H1 (cell line): ENCODE data around the gene ELOVL6. TPM values are rescaled to one million over a fixed set of nuclear protein-coding genes. Genes with fewer than 3 reads are reported as not detected.
"Not testable (repeated sequence)": the region's sequence is repeated elsewhere in the genome, so short reads cannot be mapped to it uniquely, and the experiment has no call there.

Experiments used
- CTCF ChIA-PET: fragments of 300-600 bp; sonication (Branson Sonifier 250); formaldehyde crosslinking; loops from one replicate; lab custom pipeline; 2021; ENCODE audit not compliant: partially characterized antibody; lab: Charles Lee
- POLR2A ChIA-PET: fragments of 300-600 bp; sonication (Branson Sonifier 250); formaldehyde crosslinking; loops from one replicate; lab custom pipeline; 2021; ENCODE audit warnings: inconsistent platforms; ENCODE audit not compliant: partially characterized antibody; lab: Charles Lee
- DNase-seq, 2 experiments: peaks; one replicate each; pipeline versions ENCODE4 v3.0.0 to v3.0.0-alpha.2; 2010 to 2022; ENCODE audit warnings: low spot score in 2 of 2, low read depth in 1 of 2, mixed read lengths in 1 of 2
- FAIRE-seq: peaks from 2 replicates; lab custom pipeline; 2011; peaks lifted over from hg19 to GRCh38; lab: Jason Lieb, UNC
- H2AFZ ChIP-seq: 2 replicates; pipeline ENCODE4 v1.8.1; 2012; ENCODE audit warnings: low read length, inconsistent platforms
- H2AK5ac ChIP-seq: 2 replicates; pipeline ENCODE4 v1.6.1; 2013; ENCODE audit warnings: low read depth, low read length
- H2BK120ac ChIP-seq: replicated peaks from 2 replicates; pipeline ENCODE3; 2013; ENCODE audit warnings: low read depth, low read length, inconsistent platforms
- H2BK12ac ChIP-seq: 2 replicates; pipeline ENCODE4 v1.6.1; 2013; ENCODE audit warnings: low read depth, low read length
- H2BK15ac ChIP-seq: 2 replicates; pipeline ENCODE4 v1.6.1; 2013; ENCODE audit warnings: low read length
- H2BK20ac ChIP-seq: 2 replicates; pipeline ENCODE4 v1.6.1; 2013; ENCODE audit warnings: low read length
- H2BK5ac ChIP-seq: 2 replicates; pipeline ENCODE4 v1.6.1; 2013; ENCODE audit warnings: low read depth, low read length
- H3K14ac ChIP-seq: 2 replicates; pipeline ENCODE4 v1.6.1; 2013; ENCODE audit warnings: inconsistent platforms; ENCODE audit not compliant: insufficient read length
- H3K18ac ChIP-seq: 2 replicates; pipeline ENCODE4 v1.6.1; 2013; ENCODE audit warnings: low read length; ENCODE audit errors: extremely low read depth
- H3K23ac ChIP-seq: 2 replicates; pipeline ENCODE4 v1.6.1; 2013; ENCODE audit warnings: inconsistent platforms; ENCODE audit not compliant: insufficient read length
- H3K23me2 ChIP-seq: 2 replicates; pipeline ENCODE4 v1.6.1; 2013; ENCODE audit warnings: low read depth, low read length
- H3K27ac ChIP-seq: 2 replicates; pipeline ENCODE4 v1.6.1; 2011; ENCODE audit warnings: low read depth, low read length, inconsistent platforms
- H3K27me3 ChIP-seq, 4 experiments: replicated peaks in 1 of 4; 1 replicate in 1 of 4; 2 replicates in 3 of 4; pipeline versions ENCODE4 v1.6.1 to v1.8.1; 2011 to 2013; ENCODE audit warnings: low read length in 3 of 4, mild to moderate bottlenecking in 3 of 4, inconsistent platforms in 2 of 4, mixed read lengths in 2 of 4, moderate library complexity in 1 of 4; ENCODE audit not compliant: control insufficient read depth in 3 of 4, insufficient read depth in 3 of 4; ENCODE audit errors: extremely low read depth in 1 of 4
- H3K36me3 ChIP-seq, 4 experiments: 2 replicates each; pipeline versions ENCODE4 v1.6.1 to v1.8.1; 2011 to 2013; ENCODE audit warnings: mild to moderate bottlenecking in 4 of 4, low read length in 3 of 4, moderate library complexity in 2 of 4, control low read depth in 1 of 4, inconsistent platforms in 1 of 4; ENCODE audit not compliant: insufficient read depth in 4 of 4, control insufficient read depth in 2 of 4
- H3K4ac ChIP-seq: replicated peaks from 2 replicates; pipeline ENCODE3; 2013; ENCODE audit warnings: low read length, low read depth, mixed read lengths, inconsistent platforms; ENCODE audit not compliant: insufficient read length
- H3K4me1 ChIP-seq, 4 experiments: replicated peaks in 1 of 4; 1 replicate in 1 of 4; 2 replicates in 3 of 4; pipeline versions ENCODE4 v1.6.1 to v1.8.1; 2011 to 2013; ENCODE audit warnings: low read length in 3 of 4, inconsistent platforms in 2 of 4, mixed read lengths in 1 of 4; ENCODE audit not compliant: insufficient read depth in 4 of 4, control insufficient read depth in 3 of 4
- H3K4me2 ChIP-seq, 2 experiments: 2 replicates each; pipeline versions ENCODE4 v1.6.1 to v1.8.1; 2011 to 2013; ENCODE audit warnings: low read depth in 2 of 2, low read length in 2 of 2, control low read depth in 1 of 2, inconsistent platforms in 1 of 2, mild to moderate bottlenecking in 1 of 2; ENCODE audit not compliant: insufficient read depth in 1 of 2
- H3K4me3 ChIP-seq, 4 experiments: fragments of 200-600, 300-600 bp in 1 of 4; sonication (generic), shearing (Covaris generic), sonication (Bioruptor Twin) in 1 of 4; 2 replicates each; pipeline versions ENCODE4 v1.5.1 to v1.8.1; 2011 to 2016; ENCODE audit warnings: low read length in 4 of 4, low read depth in 3 of 4, control low read depth in 2 of 4, inconsistent platforms in 2 of 4, mild to moderate bottlenecking in 2 of 4, mixed read lengths in 1 of 4, moderate library complexity in 1 of 4; ENCODE audit not compliant: insufficient read depth in 2 of 4; ENCODE audit errors: extremely low read depth in 1 of 4
- H3K56ac ChIP-seq: replicated peaks from 2 replicates; pipeline ENCODE3; 2013; ENCODE audit warnings: low read depth, mild to moderate bottlenecking, mixed read lengths, low read length, inconsistent platforms; ENCODE audit not compliant: insufficient read length
- H3K79me1 ChIP-seq: 2 replicates; pipeline ENCODE4 v1.6.1; 2013; ENCODE audit warnings: low read depth, low read length, control low read depth
- H3K79me2 ChIP-seq, 2 experiments: 2 replicates each; pipeline versions ENCODE4 v1.6.1 to v1.8.1; 2012 to 2013; ENCODE audit warnings: low read length in 2 of 2, mild to moderate bottlenecking in 2 of 2, inconsistent platforms in 1 of 2; ENCODE audit not compliant: insufficient read depth in 2 of 2, control insufficient read depth in 1 of 2
- H3K9ac ChIP-seq, 4 experiments: replicated peaks in 1 of 4; 1 replicate in 1 of 4; 2 replicates in 3 of 4; pipeline versions ENCODE4 v1.6.1 to v1.8.1; 2011 to 2013; ENCODE audit warnings: low read depth in 3 of 4, low read length in 3 of 4, control low read depth in 2 of 4, mild to moderate bottlenecking in 2 of 4, moderate library complexity in 2 of 4, inconsistent platforms in 1 of 4; ENCODE audit errors: extremely low read depth in 1 of 4
- H3K9me3 ChIP-seq, 2 experiments: 2 replicates each; pipeline versions ENCODE4 v1.6.1 to v1.8.1; 2012 to 2013; ENCODE audit warnings: mild to moderate bottlenecking in 2 of 2, moderate library complexity in 2 of 2, control low read depth in 1 of 2, inconsistent platforms in 1 of 2, low read depth in 1 of 2, low read length in 1 of 2, mixed read lengths in 1 of 2; ENCODE audit not compliant: insufficient read depth in 2 of 2
- H4K20me1 ChIP-seq, 2 experiments: replicated peaks in 1 of 2; 2 replicates each; pipeline versions ENCODE3 to v1.8.1; 2011 to 2013; ENCODE audit warnings: inconsistent platforms in 2 of 2, low read length in 2 of 2, mild to moderate bottlenecking in 1 of 2; ENCODE audit not compliant: insufficient read depth in 2 of 2, control insufficient read depth in 1 of 2
- H4K5ac ChIP-seq: 2 replicates; pipeline ENCODE4 v1.6.1; 2013; ENCODE audit warnings: low read length, low read depth, mixed read lengths, inconsistent platforms; ENCODE audit not compliant: insufficient read length
- H4K8ac ChIP-seq: 2 replicates; pipeline ENCODE4 v1.8.0; 2013; ENCODE audit warnings: mild to moderate bottlenecking, moderate library complexity, low read length, inconsistent platforms; ENCODE audit not compliant: insufficient read depth; ENCODE audit errors: extremely low read depth
- H4K91ac ChIP-seq: replicated peaks from 2 replicates; pipeline ENCODE3; 2013; ENCODE audit warnings: low read length, mixed read lengths, inconsistent platforms; ENCODE audit not compliant: insufficient read length
- WGBS, 2 experiments: shearing (Covaris generic) in 1 of 2; methylation state at CpG; one replicate each; pipeline versions ENCODE4 v1.1.6 to v1.1.7; 2013 to 2015; ENCODE audit warnings: low lambda C conversion rate in 2 of 2, mixed read lengths in 2 of 2, inconsistent platforms in 1 of 2, low coverage in 1 of 2, missing lambda C conversion rate in 1 of 2; ENCODE audit not compliant: insufficient replicate concordance in 2 of 2, insufficient coverage in 1 of 2, insufficient read length in 1 of 2; ENCODE audit errors: extremely low coverage in 1 of 2, missing lambda C conversion rate in 1 of 2; 5-methylcytosine and 5-hydroxymethylcytosine counted together
- polyA plus RNA-seq, 7 experiments: library from polyadenylated mRNA; depleted of rRNA in 3 of 7; stranded (reverse) in 5 of 7; unstranded in 2 of 7; fragments of >200 nt in 5 of 7; fragments of 200-250 nt in 2 of 7; gene quantifications; 1 replicate in 5 of 7; 2 replicates in 1 of 7; 4 replicates in 1 of 7; pipeline versions ENCODE4 v1.2.1 to v1.2.3, GENCODE V29; 2011 to 2013; ENCODE audit warnings: missing spikeins in 2 of 7, mixed read lengths in 2 of 7
- total RNA-seq: library from RNA; stranded (reverse); fragmentation: NEBNext Ultra II Directional; extraction: Animal tissue kit (Norgen Biotek cat#: 25700); gene quantifications from 2 replicates; pipeline ENCODE4 v1.2.1, GENCODE V29; 2021

ELOVL6 gene
- total and polyA plus RNA-seq, 2 of the 8 experiments (the other 6 are each of a cell fraction or from before 2014, with no cell fraction given), result 27.8 to 86.6 TPM

DNA sequence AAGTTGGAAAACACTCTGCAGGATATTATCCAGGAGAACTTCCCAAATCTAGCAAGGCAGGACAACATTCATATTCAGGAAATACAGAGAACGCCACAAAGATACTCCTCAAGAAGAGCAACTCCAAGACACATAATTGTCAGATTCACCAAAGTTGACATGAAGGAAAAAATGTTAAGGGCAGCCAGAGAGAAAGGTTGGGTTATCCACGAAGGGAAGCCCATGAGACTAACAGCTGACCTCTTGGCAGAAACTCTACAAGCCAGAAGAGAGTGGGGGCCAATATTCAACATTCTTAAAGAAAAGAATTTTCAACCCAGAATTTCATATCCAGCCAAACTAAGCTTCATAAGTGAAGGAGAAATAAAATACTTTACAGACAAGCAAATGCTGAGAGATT, 120.3 kb downstream of the ELOVL6 start:
- FAIRE-seq, result not testable (repeated sequence)
- 92% methylated on average over 2 of the region's 2 CpGs; no CpG with 5 or more reads in 1 of the 2 experiments for WGBS, 2 experiments

DNA sequence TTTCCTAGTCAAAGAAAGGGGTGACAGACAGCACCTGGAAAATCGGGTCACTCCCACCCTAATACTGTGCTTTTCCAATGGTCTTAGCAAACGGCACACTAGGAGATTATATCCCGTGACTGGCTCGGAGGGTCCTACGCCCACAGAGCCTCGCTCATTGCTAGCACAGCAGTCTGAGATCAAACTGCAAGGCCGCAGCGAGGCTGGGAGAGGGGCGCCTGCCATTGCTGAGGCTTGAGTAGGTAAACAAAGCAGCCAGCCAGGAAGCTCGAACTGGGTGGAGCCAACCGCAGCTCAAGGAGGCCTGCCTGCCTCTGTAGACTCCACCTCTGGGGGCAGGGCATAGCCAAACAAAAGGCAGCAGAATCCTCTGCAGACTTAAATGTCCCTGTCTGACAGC, 121.6 kb downstream of the ELOVL6 start:
- H3K79me2 ChIP-seq, result peaks cover 0 to 20% of the 10 kb centered on the region in 2 experiments; a peak in 2 of 4 replicates
- H2BK15ac ChIP-seq, H3K9me3 ChIP-seq, H3K23ac ChIP-seq, H4K20me1 ChIP-seq, FAIRE-seq, H3K4ac ChIP-seq, H3K27me3 ChIP-seq, H2AK5ac ChIP-seq, H3K18ac ChIP-seq, H3K36me3 ChIP-seq, H4K8ac ChIP-seq, H4K91ac ChIP-seq, H3K4me2 ChIP-seq, H3K4me3 ChIP-seq, H3K14ac ChIP-seq, H3K79me1 ChIP-seq, H2BK5ac ChIP-seq, H3K4me1 ChIP-seq, H3K23me2 ChIP-seq, H4K5ac ChIP-seq, H3K56ac ChIP-seq, H3K9ac ChIP-seq, POLR2A ChIA-PET, H2BK120ac ChIP-seq, H2BK20ac ChIP-seq, DNase-seq, H2BK12ac ChIP-seq, H2AFZ ChIP-seq, H3K27ac ChIP-seq: not testable (repeated sequence)
- CTCF ChIA-PET, result interaction anchor here (1.2 kb wide), 1 partner anchor 13 kb away, joined by 3 read pairs; no protein-coding TSS in a partner anchor
- 89% methylated on average over 11 of the region's 11 CpGs; no CpG with 5 or more reads in 1 of the 2 experiments for WGBS, 2 experiments

More for the DNA sequence above, 120.3 kb downstream of the ELOVL6 start:
- H3K4ac ChIP-seq, H3K4me2 ChIP-seq, H3K9me3 ChIP-seq, H3K4me1 ChIP-seq, H2BK20ac ChIP-seq, H4K20me1 ChIP-seq, H2BK120ac ChIP-seq, H4K91ac ChIP-seq, H3K79me1 ChIP-seq, H3K18ac ChIP-seq, H3K14ac ChIP-seq, H3K23ac ChIP-seq, H2BK15ac ChIP-seq, H2AK5ac ChIP-seq, H3K56ac ChIP-seq, H3K27me3 ChIP-seq, H2BK5ac ChIP-seq, POLR2A ChIA-PET, H3K36me3 ChIP-seq, H2AFZ ChIP-seq, H4K8ac ChIP-seq, H3K27ac ChIP-seq, DNase-seq, H3K4me3 ChIP-seq, H3K9ac ChIP-seq, H4K5ac ChIP-seq, H3K23me2 ChIP-seq, H2BK12ac ChIP-seq: not testable (repeated sequence)
- peaks cover 0 to 25% of the 10 kb centered on the region in 2 experiments; a peak in 2 of 4 replicates for H3K79me2 ChIP-seq
- CTCF ChIA-PET, result interaction anchor here (1.2 kb wide), 1 partner anchor 12 kb away, joined by 3 read pairs; no protein-coding TSS in a partner anchor
